ENCODE results near the gene LTN1.
"Not testable (repeated sequence)": the region's sequence is repeated elsewhere in the genome, so short reads cannot be mapped to it uniquely, and the experiment has no call there.

LTN1 gene, protein sequence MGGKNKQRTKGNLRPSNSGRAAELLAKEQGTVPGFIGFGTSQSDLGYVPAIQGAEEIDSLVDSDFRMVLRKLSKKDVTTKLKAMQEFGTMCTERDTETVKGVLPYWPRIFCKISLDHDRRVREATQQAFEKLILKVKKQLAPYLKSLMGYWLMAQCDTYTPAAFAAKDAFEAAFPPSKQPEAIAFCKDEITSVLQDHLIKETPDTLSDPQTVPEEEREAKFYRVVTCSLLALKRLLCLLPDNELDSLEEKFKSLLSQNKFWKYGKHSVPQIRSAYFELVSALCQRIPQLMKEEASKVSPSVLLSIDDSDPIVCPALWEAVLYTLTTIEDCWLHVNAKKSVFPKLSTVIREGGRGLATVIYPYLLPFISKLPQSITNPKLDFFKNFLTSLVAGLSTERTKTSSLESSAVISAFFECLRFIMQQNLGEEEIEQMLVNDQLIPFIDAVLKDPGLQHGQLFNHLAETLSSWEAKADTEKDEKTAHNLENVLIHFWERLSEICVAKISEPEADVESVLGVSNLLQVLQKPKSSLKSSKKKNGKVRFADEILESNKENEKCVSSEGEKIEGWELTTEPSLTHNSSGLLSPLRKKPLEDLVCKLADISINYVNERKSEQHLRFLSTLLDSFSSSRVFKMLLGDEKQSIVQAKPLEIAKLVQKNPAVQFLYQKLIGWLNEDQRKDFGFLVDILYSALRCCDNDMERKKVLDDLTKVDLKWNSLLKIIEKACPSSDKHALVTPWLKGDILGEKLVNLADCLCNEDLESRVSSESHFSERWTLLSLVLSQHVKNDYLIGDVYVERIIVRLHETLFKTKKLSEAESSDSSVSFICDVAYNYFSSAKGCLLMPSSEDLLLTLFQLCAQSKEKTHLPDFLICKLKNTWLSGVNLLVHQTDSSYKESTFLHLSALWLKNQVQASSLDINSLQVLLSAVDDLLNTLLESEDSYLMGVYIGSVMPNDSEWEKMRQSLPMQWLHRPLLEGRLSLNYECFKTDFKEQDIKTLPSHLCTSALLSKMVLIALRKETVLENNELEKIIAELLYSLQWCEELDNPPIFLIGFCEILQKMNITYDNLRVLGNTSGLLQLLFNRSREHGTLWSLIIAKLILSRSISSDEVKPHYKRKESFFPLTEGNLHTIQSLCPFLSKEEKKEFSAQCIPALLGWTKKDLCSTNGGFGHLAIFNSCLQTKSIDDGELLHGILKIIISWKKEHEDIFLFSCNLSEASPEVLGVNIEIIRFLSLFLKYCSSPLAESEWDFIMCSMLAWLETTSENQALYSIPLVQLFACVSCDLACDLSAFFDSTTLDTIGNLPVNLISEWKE (N-terminal part only)

DNA sequence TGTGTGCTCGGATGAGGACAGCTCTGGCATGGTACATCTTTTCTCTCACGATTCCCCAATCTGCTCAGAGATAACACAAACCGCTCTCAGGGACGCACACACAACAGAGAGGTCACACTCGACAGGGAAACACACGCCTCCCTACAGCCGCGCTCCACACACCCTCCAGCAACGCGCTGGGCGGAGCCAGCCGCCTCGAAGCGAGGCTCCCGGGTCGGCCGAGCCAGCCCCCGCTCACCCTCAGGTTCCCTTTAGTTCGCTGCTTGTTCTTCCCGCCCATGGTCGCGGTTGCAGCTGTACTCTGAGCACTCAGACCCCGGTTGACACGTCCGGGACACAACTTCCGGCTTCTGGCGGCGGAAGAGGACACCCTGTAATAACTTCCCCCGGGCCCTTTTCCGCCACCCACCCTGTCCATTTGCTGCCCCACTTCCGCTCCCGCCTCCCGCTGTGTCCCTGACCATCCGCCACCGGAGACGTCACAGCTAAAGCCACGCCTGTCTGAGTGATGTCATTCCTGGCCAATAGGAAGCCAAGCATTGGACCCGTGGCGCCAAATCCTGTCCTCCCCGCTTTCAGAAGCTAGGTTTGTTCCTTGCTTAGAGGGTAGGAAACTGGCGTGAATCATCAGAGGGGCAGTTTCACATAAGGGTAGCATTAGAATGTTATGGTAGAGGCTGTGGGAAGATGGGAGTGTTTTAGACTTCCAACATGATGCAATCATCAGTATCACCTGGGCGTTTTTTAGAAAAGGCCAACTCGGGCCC is at the start of gene LTN1:
Gene LTN1, minus strand, starts transcription at position 352 of the 767 bp plus-strand sequence. Its CDS starts 72 bp downstream, at position 280.
- peak; percentile 95 to 99 for DNase-seq (ENCODE audit: low read depth in 1 of 2, low spot score in 1 of 2)

DNA sequence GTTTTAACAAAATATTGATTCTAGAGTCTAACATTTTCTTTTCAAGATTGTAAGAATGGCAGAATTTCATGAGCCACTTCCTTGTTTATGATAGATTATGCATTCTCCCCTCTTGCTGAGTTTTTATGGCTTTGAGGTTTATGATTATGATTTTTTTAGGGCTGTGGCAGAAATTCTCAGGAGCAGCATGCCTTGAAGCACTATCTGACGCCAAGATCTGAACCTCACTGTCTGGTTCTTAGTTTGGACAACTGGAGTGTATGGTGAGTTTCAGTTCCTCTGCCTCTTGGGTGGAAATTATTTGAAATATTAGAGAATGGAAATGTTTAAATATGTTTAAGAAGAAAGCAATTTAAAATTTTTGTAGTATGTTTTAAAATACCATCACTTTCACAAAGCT is 42.0 kb upstream of the LTN1 start:
- DNase-seq (ENCODE audit: low read depth in 1 of 2, low spot score in 1 of 2), result no peak

DNA sequence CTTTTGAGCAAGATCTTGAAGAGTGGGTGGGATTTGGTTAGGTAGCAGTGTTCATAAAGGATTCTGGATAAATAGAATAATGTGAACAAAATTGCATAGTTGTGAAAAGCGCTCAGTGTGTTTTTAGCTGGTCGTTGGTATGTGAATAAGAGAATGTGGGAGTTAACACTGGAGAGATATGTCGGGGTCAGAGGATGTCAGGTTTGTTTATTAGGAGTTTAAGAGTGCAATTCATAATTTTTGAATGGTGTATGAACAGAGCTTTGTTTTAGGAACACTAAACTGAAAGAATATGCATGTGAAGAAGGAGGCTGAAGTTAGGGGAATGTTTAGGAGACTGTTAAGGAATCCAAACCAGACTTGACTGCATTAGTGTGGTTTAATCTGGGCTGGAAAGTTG is 41.2 kb upstream of the LTN1 start:
- DNase-seq (ENCODE audit: low read depth in 1 of 2, low spot score in 1 of 2), result no peak

DNA sequence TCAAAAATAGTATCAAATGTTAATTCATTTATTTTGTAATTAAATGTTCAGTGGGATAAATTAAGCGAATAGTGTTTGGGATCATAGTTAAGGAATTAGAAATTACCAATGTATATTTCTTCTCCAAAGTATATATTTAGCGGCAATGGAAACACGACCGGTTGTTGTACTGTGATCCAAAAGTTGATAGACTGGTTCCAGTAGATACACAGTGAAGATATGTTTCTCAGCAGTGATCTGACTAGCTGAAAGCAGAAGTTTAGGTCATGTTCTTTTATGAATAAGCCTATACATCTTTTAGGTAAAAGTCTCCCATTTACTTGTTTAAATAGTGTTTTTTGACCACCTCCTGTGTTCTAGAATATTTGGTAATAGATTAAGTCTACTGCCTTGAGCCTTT is 40.6 kb upstream of the LTN1 start:
- DNase-seq (ENCODE audit: low read depth in 1 of 2, low spot score in 1 of 2), result no peak

DNA sequence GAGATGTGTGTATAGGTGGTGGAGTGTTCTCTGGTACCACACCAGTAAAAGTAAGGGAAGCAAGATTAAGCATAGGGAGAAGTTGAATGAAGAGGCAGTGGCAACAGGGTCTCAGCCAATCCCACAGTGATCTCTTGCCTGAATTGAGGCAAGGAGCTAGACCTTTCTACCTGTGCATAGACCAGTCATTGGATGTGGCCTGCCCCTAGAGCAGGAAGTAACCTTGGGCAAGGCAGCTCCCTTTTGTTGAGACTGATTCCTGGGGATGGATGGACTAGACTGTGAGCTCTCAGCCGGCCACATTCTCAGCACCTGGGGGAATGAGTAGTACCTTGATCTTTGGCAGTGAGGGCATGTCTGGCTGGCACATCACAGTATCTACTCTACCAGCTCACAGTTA is 38.2 kb upstream of the LTN1 start:
- DNase-seq (ENCODE audit: low read depth in 1 of 2, low spot score in 1 of 2), result no peak

DNA sequence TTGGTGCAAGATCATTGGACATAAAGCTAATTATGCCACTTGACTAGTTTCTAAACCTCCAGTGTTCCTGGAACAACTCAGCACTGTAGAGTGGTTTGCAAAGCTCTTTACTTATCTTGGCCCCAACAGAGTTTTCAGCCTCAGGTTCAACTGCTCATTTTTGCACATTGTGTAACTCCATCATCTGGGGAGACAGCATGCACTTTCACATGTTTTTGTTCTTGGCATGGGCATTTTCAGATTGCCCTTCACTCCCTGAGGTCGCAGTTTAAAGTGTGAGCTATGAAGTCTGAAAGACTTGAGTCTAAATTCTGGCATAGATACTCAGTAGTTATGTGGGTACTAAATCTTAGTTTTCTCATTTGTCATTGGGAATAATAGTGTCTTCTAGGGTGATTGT is 36.8 kb upstream of the LTN1 start:
- DNase-seq (ENCODE audit: low read depth in 1 of 2, low spot score in 1 of 2), result no peak

DNA sequence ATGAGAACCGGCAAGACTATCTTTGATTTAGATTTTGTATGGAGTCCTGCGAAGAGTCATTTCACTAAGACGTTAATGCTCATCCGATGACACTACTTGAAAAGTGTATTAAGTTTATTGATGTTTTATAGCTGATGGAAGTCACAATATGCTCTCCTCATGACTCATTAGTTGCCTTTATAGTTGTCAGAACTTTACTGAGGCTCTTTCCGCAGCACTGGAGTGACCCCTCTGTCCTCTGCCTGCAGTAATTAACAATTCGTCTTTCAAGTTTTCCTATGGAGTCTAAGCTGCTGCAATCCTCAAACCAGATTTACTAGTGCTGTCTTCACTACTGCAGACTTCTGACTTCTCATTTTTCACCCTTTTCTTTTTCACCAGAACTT is 32.6 kb upstream of the LTN1 start:
- DNase-seq (ENCODE audit: low read depth in 1 of 2, low spot score in 1 of 2), result no peak

DNA sequence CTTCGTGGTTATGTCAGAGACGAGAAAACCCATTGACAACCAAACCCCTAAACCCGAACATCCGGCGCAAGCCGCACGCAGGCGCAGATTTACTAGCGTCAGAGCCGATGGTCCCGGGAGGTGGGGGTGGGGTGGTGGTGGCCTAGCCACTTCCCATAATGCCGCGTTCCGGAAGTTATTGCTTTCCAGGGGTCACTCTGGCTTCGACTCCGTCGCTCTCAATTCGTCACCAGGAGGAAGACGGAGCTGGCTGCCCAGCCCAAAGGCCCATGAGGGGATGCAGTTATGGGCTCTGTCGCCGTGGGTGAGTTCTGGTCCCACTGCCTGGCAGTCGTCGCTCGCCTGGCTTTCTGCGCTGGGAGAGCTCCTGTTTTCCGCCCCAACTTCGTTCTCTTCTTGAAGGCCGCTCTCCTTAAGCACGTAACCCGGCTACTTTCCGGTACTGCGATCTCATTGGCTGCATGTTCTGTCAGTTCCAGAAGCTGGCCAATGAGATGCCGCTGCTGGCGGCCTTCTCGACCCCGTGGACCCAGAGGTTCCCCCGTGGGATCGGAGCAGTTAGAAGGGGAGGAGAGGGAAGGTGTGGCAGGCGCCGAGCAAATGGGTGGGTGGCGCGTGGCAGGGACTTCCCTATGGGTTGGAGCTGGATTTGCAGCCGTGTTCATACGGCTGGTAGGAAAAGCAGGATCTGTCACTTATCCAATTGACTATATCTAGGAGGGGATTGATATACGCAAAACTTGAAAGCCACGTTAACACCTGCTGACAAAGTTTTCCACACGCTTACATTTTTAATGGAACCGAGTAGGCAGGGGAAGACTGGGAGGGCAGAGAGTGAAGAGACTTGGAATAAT is 32.0 kb upstream of the LTN1 start, which contains the start of gene USP16:
Gene USP16, plus strand, starts transcription at position 195 of the 854 bp plus-strand sequence. CDS start 3,246 bp downstream, outside the sequence.
- DNase-seq (ENCODE audit: low read depth in 1 of 2, low spot score in 1 of 2), result peak; percentile 91

DNA sequence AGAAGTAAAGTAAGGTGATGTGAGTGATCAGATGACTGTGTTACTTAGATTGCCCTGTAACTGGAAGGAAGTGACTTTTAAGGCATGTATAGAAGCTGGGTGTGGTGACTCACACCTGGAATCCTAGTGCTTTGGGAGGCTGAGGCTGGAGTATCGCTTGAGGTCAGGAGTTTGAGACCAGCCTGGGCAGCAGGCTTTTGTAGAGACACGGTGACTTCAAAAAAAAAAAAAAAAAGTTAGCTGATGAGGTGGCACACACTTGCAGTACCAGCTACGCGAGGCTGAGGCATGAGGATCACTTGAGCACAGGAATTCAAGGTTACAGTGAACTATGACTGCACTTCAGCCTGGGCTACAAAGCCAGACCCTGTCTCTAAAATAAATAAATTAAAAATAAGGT is 29.5 kb upstream of the LTN1 start:
- DNase-seq (ENCODE audit: low read depth in 1 of 2, low spot score in 1 of 2), result no peak

DNA sequence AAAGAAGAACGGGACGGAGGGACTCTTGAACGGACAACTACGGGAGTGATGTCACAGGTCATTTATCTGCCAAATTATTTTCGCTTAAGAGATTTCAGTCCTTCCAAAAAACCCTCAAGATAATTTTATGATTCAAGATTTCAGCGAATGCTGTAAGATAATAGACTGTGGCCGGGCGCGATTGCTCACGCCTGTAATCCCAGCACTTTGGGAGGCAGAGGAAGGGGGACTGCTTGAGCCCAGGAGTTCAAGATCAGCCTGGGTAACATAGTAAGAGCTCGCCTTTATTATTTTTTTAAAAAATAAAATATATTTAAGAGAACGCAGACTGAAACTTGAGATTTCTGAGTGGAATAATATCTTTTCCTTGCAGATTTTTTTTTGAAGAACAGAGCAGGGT is 25.9 kb upstream of the LTN1 start:
- no peak for DNase-seq (ENCODE audit: low read depth in 1 of 2, low spot score in 1 of 2)

DNA sequence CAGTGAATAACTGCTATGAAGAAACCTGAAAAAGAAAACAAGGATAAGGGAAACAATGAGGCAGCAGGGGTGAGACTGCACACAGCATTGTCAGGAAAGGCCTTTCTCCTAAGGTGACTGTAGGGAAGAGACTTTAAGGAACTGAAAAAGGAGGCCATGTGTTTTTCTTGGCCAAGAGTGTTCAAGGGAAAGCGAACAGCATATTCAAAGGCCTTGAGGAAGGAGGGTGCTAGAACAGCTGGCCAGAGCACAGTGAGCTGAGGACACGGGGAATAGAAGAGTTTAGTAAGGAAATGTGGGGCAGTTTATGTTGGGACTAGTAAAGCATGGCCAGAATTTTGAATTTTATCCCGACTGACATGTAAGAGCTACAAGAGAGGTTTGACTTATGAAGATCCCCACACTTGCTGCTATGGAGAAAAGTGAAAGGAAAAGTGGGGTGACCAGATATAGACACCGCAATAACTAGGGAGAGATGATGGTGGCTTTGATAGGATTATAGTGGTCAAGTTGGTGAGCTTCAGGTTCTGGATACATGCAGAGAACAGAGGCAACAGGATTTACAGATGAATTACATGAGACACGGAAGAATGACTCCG is 25.1 kb upstream of the LTN1 start:
- DNase-seq (ENCODE audit: low read depth in 1 of 2, low spot score in 1 of 2), result no peak

DNA sequence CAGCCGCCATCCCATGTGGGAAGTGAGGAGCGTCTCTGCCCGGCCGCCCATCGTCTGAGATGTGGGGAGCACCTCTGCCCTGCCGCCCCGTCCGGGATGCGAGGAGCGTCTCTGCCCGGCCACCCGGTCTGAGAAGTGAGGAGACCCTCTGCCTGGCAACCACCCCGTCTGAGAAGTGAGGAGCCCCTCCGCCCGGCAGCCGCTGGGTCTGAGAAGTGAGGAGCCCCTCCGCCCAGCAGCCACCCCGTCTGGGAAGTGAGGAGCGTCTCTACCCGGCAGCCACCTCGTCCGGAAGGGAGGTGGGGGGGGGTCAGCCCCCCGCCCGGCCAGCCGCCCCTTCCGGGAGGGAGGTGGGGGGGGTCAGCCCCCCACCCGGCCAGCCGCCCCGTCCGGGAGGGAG is 18.6 kb upstream of the LTN1 start:
- DNase-seq (ENCODE audit: low read depth in 1 of 2, low spot score in 1 of 2), result not testable (repeated sequence)

DNA sequence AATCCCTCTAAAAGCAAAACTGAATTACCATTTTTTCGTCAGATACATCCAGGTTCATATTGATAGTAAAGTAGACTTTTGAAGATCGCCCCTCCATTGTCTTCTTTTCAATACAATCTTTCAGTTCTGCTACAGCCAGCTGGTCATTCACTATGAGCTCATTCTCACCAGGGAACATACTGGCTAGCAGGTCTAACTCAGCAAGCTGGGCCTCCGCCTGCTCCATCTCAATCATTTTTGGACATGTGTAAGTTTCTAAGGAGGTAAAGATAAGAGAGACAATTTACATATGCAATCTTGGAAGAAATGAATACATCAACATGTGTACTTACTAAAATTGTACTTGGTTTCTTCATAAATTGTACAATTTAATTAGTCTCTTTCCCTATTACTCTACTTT is 15.7 kb upstream of the LTN1 start:
- no peak for DNase-seq (ENCODE audit: low read depth in 1 of 2, low spot score in 1 of 2)

DNA sequence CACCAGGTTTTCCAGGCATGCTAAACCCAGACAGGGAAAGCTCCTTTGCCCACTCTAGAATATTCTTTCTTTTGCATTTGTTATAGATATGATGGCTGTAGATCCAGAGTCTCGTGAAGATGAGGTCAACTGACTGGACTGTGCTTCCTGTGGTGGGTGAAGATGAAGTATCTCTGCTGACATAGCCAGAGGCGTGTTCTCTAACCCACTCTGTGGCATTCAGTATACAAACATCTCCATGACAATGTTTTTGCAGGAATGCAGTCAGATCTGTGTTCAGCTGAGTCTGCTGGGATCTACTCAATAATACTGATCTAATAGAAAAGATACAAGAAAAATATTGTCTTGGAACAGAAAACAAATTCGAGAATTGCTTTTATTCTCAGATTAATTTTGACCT is 15.1 kb upstream of the LTN1 start:
- no peak for DNase-seq (ENCODE audit: low read depth in 1 of 2, low spot score in 1 of 2)

DNA sequence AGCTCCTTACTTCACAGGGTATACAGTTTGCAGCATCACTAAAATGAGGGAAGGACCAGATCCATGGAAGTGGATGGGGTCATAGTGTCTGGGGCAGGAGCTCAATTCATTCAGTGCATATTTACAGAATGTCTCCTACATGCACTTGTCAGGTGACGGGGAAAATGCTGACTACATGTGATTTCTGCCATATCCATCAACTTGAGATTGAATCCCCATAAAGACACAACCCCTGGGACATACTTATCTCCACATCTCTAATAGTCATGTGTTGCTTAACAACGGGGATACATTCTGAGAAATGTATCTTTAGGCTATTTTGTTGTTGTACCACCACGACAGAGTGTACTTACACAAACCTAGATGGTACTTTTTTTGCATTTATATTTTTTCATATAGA is 14.5 kb upstream of the LTN1 start:
- DNase-seq (ENCODE audit: low read depth in 1 of 2, low spot score in 1 of 2), result no peak

DNA sequence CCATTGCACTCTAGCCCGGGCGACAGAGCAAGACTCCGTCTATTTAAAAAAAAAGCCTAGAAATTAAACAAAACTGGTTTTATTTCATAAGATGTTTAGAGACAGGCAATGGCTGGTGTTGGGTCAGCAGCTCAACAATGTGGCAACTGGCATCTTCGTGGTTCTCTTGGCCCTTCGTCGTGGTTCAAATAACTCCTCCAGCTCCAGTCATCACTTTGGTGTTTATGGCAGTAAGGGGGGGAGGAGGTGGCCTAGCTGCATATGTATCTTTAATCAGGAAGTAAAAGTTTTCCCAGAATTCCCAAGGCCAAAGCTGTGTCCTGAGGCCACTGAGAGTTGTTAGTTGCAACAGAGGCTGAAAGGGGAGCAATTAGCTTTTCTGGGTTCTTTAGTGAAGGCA is 13.0 kb upstream of the LTN1 start:
- DNase-seq (ENCODE audit: low read depth in 1 of 2, low spot score in 1 of 2), result no peak

DNA sequence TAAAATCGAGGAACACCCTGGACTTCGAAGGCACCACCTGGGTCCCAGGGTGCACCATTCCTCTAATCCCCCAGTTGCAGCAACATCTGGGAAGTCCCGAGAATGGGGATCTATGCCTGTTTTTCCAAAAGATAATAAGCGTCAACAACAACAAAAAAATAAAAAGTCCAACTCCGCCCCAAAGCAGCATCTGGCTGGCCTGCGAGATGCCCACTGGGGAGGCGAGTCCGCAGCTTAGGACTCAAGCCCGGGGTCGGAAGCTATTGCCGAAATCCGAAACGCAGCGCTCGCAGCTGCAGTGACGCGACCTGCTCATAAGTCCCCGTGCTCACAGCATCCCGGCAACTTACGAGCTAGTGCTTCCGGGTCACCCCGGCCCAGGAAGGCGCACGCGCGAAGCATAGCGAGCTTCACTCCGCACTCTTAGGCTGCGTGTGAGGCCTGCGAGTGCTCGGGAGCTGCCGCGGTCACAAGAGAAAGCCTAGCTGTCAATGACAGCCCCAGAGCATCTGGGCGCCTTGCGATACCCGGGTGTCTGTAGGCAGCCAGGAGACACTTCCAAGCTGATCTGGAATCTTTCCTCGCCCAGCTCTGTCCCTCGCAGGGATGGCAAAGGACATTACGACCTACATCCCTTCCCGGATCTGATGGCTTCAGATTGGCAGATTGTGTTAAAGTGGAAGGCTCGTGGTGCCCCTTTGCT is 9.9 kb upstream of the LTN1 start:
- peak; percentile 83 to 93 for DNase-seq (ENCODE audit: low read depth in 1 of 2, low spot score in 1 of 2)

DNA sequence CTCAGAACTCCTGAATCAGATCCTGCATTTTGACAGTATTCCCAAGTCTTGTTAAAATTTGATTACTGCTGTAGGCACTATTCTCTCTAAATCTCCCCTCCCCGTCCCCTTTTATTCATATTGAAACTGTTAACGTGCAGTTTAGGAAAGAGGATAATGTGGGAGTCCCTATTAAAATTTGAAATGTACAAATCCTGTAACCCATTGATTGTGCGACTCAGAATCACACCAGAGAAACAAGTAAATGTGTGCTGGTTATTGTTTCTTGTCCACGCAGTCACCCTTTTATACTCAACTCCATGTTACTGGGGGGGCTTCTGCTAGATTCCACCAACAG is 584 bp upstream of the LTN1 start:
- no peak for DNase-seq (ENCODE audit: low read depth in 1 of 2, low spot score in 1 of 2)
